GM21390 (cell line): Measurements from ENCODE around the gene FDCSP.
"Not testable (repeated sequence)": the region's sequence is repeated elsewhere in the genome, so short reads cannot be mapped to it uniquely, and the experiment has no call there.

Experiments
- ATAC-seq: cut with Tn5 transposase; IDR thresholded peaks from one replicate; pipeline ENCODE4 v1.9.1; 2021; ENCODE audit not compliant: unreplicated experiment

Gene FDCSP

DNA sequence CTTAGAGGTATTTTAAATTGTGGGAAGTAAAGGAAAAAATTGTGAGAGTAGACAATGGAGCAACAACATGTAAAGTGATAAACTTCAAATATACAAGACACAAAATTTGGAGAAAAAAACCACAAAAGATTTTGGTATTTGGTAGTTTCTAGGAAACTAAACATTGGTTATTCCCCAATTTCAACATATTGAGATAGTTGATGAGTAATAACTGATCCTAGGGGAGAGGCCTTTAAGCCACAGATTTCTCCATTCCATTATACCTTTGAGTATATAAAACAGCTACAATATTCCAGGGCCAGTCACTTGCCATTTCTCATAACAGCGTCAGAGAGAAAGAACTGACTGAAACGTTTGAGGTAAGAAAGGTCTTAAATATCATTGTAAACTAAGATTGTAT, at the start of gene FDCSP:
FDCSP (plus strand) TSS at position 301 of the 400 bp plus-strand sequence. CDS start 5,071 bp downstream, outside the sequence.
- no peak for ATAC-seq

DNA sequence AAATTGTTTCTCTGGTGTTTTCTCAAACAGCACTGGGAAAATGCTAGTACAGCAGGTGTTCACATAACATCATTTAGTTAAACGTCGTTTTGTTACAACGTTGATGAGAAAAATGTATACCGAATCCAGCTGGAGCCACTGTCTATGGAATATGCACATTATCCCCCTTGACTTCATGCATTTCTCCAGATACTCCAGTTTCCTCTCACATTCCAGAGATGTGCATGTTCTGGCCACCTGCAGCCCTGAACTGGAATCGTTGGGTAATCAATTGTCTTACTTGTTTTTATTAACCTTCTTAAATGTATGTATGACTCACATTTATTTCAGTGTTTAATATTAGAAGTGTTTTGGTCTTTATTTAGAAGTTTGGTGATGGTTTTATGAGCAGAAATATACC, 48.8 kb upstream of the FDCSP start:
- ATAC-seq, result no peak

DNA sequence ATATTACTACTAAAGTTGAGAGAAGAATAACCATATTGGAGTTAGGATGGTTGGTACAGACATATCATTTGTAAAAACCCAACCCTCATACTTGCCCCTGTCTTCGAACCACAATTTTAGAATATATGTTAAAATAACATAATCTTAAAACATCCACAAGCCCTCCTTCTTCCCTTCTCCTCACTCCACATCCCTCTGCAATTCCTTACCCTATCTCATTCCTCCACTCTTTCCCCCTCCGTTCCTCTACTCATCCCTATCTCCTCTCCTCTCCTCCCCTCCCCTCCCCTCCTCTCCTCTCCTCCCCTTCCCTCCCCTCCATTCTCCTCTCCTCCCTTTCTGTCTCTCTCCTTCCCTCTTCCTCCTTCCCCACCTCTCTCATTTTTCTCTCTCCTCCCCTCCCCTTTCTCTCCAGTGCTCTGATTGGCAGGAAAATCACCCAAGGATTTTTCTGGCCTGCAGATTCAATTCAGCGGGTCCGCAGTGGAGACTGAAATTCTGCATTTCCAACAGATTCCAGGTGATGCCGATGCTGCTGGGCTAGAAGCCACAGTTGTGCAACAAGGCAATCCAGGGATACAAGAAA, 47.8 kb upstream of the FDCSP start:
- no peak for ATAC-seq

GRCh38 chr4:70179811-70180210, 46.1 kb upstream of the FDCSP start:
- no peak for ATAC-seq

GRCh38 chr4:70181864-70182263, 44.1 kb upstream of the FDCSP start:
- no peak for ATAC-seq

DNA sequence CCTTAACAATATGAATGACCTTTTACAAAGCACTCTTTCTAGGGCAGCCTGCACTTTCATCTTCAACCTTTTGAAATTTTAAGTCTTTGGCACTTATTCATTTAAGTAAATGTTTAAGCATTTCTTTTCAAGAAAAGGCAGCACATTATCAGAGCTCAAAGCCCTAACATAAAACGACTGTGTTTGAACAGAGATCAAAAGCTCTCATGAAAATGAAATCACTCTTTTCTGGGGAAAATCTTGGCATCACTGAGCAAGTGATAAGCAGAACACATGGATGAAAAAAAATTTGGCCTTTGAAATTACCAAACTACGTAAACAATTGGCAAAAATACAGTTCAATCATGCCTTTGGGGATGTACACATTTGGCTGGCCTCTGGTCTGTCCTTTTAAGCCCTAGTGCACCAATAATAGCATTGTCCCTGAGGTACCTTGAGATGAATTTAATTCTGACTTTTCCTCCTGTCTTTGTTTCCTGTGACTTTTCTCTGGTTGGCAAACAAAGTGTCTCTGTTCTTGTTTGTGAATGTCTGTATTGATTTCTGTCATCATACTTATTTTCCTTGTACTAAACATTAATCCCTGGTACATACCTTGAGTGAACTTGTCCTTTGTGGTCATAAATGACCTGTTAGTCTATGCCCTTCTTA, 43.3 kb upstream of the FDCSP start:
- ATAC-seq, result no peak

DNA sequence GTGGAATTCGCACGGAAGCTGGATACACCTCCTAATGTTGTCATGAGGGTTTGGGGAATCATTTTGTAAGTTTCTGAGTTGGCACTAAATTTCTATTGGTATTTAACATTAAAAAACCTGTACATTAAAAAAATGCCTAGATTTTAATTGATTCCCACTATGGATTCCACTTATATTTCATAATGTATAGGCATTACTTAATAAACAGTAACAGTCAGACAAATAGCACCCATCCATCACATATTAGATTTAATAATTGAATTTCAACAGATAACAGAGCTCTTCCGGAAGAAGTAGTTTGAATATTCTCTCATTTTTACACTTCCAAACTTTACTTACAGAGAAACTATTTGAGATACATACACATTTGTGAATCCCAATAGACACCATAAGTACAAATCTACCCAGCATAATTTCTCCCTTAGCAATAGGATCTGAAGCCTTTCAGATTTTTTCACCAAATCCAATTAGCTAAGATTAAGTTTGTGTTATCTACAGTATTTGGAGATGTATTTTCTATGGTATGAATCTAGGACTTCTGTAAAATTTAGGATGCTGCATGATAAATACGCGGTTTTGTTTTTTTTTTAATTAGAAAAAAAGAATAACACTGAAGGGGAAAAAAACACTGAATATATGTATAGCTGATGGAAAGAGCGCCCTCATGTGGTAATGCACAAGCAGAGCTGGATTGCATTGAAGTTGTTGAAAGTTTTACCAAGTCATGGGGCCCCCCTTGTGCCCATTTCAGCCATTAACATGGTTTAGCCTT, 42.6 kb upstream of the FDCSP start:
- peak; percentile 92 for ATAC-seq

DNA sequence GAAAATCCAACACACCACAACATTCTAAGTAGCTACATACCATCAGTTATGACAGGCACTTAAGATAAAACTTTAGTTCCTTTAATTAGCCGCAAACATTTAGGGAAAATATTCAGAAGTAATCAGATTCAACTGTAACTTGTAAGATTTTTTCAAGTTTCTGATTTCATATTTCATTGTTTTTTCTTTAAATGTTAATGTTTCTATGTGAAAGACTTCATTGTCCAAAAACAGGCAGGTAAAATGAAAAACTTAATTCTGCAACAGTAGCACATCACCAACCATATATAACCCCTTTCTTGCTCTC, 42.0 kb upstream of the FDCSP start:
- no peak for ATAC-seq

GRCh38 chr4:70187216-70187615, 38.7 kb upstream of the FDCSP start:
- no peak for ATAC-seq

DNA sequence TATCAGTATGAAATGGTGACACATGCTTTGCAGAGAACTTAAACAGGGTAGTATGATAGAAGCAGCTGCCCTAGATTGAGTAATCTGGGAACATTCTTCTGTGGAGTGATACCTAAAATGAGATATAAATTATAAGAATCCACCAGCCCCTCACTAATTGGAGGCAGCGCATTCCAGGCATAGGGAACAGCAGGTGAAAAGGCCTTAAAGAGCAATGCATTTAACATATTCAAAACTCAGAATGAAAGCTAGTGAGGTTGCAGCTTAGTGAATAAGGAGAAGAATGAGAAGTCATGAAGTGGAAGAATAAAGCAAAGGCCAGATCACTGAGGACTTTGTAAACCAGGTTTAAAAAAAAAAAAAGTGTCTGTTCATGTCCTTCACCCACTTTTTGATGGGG, 35.3 kb upstream of the FDCSP start:
- no peak for ATAC-seq

- ATAC-seq, result no peak
Observed at GRCh38 chr4:70191647-70192046, 34.3 kb upstream of the FDCSP start.

DNA sequence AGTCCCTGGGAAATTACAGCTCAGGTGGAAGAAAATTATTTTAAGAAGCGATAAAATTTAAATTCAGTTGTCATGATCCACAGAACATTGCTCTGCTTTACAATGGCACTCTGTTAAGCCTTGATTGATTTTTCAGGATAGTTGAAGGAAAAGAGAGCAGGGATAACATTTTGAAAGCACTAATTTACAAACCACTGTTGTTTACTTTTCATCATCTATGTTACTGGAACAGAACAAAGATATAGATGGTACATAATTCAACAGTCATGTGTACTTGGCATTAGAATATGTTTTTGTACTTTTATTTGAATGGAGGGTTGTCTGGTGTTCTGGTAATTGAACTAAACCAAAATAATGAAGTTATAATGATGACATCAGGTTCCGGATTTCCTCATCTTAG, 33.0 kb upstream of the FDCSP start:
- ATAC-seq, result no peak

DNA sequence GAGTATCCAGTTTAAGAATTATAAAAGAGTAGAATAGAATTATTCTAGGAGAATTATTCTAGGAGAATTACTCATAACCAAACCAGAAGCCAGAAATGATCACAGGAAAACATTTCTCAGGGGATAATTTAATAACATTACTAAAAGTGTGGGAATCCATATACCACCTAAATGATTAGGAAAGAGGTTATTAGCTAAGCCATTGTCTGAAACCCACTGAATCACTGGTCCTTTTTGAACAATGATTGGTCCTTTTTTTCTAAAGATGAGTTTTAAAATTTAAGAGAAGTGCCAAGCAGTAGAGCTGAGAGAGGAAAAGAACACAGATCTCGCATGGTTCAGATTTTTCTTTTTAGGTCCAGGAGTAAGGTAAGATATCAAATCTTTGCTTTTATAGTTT, 30.5 kb upstream of the FDCSP start, which contains the start of gene ODAM:
ODAM (plus strand) TSS at position 301 of the 400 bp plus-strand sequence. CDS start 819 bp downstream, outside the sequence.
- no peak for ATAC-seq

GRCh38 chr4:70196857-70197256, 29.1 kb upstream of the FDCSP start:
- no peak for ATAC-seq

DNA sequence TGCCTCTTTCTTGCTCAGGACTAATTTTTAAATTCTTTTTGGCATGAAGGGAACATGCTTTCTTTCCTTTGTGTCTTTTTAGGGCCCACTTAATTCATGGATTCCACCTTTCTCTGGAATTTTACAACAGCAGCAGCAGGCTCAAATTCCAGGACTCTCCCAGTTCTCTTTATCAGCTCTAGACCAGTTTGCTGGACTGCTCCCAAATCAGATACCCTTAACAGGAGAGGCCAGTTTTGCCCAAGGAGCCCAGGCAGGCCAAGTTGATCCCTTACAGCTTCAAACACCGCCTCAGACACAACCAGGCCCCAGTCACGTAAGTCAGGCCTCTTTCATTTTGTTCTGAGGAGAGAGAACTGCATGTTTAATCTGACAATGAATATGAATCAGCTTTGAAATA, 28.1 kb upstream of the FDCSP start:
- no peak for ATAC-seq

- no peak for ATAC-seq
Observed at GRCh38 chr4:70203601-70204000, 22.3 kb upstream of the FDCSP start.

DNA sequence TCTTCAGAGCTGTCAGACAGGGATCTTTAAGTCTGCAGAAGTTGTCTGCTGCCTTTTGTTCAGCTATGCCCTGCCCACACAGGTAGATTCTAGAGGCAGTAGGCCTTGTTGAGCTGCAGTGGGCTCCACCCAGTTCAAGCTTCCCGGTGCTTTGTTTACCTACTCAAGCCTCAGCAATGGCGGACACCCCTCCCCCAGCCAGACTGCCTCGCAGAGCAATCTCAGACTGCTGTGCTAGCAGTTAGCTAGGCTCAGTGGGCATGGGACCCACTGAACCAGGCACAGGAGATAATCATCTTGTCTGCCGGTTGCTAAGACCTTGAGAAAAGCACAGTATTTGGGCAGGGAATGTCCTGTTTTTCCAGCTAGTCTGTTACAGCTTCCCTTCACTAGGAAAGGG, 13.2 kb upstream of the FDCSP start:
- ATAC-seq, result not testable (repeated sequence)

DNA sequence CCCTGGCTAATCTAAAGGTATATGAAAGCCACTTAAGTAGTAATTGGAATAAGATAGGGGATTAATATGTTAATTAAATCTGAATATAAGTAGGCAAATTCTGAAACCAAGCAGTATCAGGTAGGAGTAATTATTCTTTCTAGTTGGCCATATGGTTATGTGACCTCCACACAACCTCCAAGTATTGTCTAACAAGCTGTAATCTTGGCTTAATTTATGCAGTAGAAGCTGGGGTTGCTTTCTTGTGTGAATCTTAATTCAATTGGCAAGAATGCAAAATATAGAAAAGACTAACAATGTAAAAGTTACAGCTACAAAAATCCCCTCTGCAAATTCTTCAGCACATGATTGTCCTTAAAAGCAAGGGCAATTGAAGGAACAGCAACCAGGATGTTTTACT, 9.8 kb upstream of the FDCSP start:
- not testable (repeated sequence) for ATAC-seq

GRCh38 chr4:70216550-70216949, 9.4 kb upstream of the FDCSP start:
- not testable (repeated sequence) for ATAC-seq

GRCh38 chr4:70221389-70221788, 4.5 kb upstream of the FDCSP start:
- not testable (repeated sequence) for ATAC-seq

DNA sequence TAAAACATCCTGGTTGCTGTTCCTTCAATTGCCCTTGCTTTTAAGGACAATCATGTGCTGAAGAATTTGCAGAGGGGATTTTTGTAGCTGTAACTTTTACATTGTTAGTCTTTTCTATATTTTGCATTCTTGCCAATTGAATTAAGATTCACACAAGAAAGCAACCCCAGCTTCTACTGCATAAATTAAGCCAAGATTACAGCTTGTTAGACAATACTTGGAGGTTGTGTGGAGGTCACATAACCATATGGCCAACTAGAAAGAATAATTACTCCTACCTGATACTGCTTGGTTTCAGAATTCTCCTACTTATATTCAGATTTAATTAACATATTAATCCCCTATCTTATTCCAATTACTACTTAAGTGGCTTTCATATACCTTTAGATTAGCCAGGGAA, 4.1 kb upstream of the FDCSP start:
- ATAC-seq, result not testable (repeated sequence)

GRCh38 chr4:70236125-70236524, 10.2 kb downstream of the FDCSP start:
- ATAC-seq, result no peak
